ENCODE results near the gene PSG4. TPM values are rescaled to one million over a fixed set of nuclear protein-coding genes. Genes with fewer than 3 reads are reported as not detected.

PSG4 gene
- total RNA-seq, 1 experiment from 2014 or later, result not detected

DNA sequence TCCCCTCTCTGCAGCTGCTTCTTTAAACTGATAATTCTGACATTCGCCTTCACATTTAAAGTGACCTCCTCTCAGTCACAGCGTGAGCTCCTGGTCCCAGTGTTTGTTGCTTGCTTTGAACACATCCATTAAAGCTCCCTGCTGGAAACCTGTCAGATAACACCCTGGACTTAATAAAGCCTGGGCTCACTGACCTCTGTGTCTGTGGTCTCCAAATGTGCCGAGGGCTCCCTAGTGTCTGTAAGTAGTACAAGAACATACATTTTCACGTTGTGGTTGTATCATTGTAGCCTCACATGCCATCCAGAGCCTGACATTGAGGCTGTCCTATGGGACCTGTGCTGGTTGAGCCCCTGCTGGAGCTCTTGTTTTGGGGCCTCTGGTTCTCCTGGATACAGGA lies 2.6 kb upstream of the PSG4 start:
- no peaks in the 10 kb centered on the region for H4K20me1 ChIP-seq (ENCODE audit: control insufficient read depth, insufficient read depth, insufficient read length)
- no peak overlapping the region for H4K5ac ChIP-seq (ENCODE audit: insufficient read length, low read depth, low read length)
- H3K23me2 ChIP-seq (ENCODE audit: insufficient read length, low read depth, low read length, poor library complexity, severe bottlenecking), result no peaks in the 10 kb centered on the region
- H3K56ac ChIP-seq (ENCODE audit: insufficient read length, low read depth, low read length), result no peak overlapping the region
- no peak for DNase-seq
- no peak overlapping the region for H3K18ac ChIP-seq (ENCODE audit: insufficient read length, low read depth, low read length)
- no peak overlapping the region for H2AFZ ChIP-seq (ENCODE audit: low read length)
- H2BK5ac ChIP-seq (ENCODE audit: insufficient read length, low read length), result no peak overlapping the region
- H3K4ac ChIP-seq (ENCODE audit: low read depth, low read length), result no peak overlapping the region
- no CpG with 5 or more reads among the region's 4 CpGs for WGBS (ENCODE audit: extremely low coverage, insufficient read length, low lambda C conversion rate)
- TF ChIP-seq, protein P1, sequence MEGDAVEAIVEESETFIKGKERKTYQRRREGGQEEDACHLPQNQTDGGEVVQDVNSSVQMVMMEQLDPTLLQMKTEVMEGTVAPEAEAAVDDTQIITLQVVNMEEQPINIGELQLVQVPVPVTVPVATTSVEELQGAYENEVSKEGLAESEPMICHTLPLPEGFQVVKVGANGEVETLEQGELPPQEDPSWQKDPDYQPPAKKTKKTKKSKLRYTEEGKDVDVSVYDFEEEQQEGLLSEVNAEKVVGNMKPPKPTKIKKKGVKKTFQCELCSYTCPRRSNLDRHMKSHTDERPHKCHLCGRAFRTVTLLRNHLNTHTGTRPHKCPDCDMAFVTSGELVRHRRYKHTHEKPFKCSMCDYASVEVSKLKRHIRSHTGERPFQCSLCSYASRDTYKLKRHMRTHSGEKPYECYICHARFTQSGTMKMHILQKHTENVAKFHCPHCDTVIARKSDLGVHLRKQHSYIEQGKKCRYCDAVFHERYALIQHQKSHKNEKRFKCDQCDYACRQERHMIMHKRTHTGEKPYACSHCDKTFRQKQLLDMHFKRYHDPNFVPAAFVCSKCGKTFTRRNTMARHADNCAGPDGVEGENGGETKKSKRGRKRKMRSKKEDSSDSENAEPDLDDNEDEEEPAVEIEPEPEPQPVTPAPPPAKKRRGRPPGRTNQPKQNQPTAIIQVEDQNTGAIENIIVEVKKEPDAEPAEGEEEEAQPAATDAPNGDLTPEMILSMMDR (conservative IDR thresholded peaks at IDR 0.05), result no peak
- peaks cover 54 to 69% of the 10 kb centered on the region in 2 experiments for H3K9me3 Mint-ChIP-seq
- no peaks in the 10 kb centered on the region for H3K79me1 ChIP-seq (ENCODE audit: insufficient read depth, low read depth, low read length, poor library complexity, severe bottlenecking)
- H3K4me2 ChIP-seq (ENCODE audit: insufficient read depth, insufficient read length, low read length), result no peak overlapping the region
- H3T11ph ChIP-seq (ENCODE audit: low read length), result no peak overlapping the region
- H3K4me1 ChIP-seq (ENCODE audit: insufficient read depth, low read length), result no peaks in the 10 kb centered on the region
- H3K27ac ChIP-seq (ENCODE audit: insufficient read length, low read depth, low read length), result no peak overlapping the region
- no peak overlapping the region for H2BK120ac ChIP-seq (ENCODE audit: low read depth, low read length, poor library complexity, severe bottlenecking)
- H4K8ac ChIP-seq (replicated peaks; ENCODE audit: insufficient read length, low read depth, low read length), result no peak overlapping the region
- H3K79me2 ChIP-seq (ENCODE audit: insufficient read depth, low read length), result no peaks in the 10 kb centered on the region
- no peaks in the 10 kb centered on the region for H3K9me3 ChIP-seq (ENCODE audit: control insufficient read depth, low read depth, low read length)
- no peak overlapping the region for H2AK5ac ChIP-seq (ENCODE audit: insufficient read length, low read length)
- no peak overlapping the region for H3K14ac ChIP-seq (ENCODE audit: insufficient read depth, low read length)
- no peaks in the 10 kb centered on the region for H3K27me3 Mint-ChIP-seq (ENCODE audit: low read depth)
- H2BK15ac ChIP-seq (ENCODE audit: low read depth, low read length), result no peak overlapping the region
- no peak overlapping the region for H3K9ac ChIP-seq (ENCODE audit: extremely low read depth, insufficient read length, low read length)
- no peak overlapping the region for H4K91ac ChIP-seq (ENCODE audit: insufficient read length, low read depth, low read length)
- no peak overlapping the region for H3K4me3 Mint-ChIP-seq
- no peaks in the 10 kb centered on the region for H3K27me3 ChIP-seq (ENCODE audit: insufficient read depth, low read length)
- peaks cover 0 to 2% (median 0%) of the 10 kb centered on the region in 3 experiments; a peak in 4 of 7 replicates for H3K36me3 Mint-ChIP-seq (ENCODE audit: insufficient read depth in 1 of 3, low read depth in 3 of 3)
- no peak overlapping the region for H2BK12ac ChIP-seq (ENCODE audit: insufficient read length, low read depth, low read length)
- no peak overlapping the region for H2BK20ac ChIP-seq (ENCODE audit: low read depth, low read length, poor library complexity, severe bottlenecking)
- H3K27ac Mint-ChIP-seq, result no peak overlapping the region
- no peaks in the 10 kb centered on the region for H3K4me1 Mint-ChIP-seq
- H3K23ac ChIP-seq (ENCODE audit: insufficient read length, low read depth, low read length), result no peak overlapping the region
